ENCODE results near the gene SUPT7L. TPM values are rescaled to one million over a fixed set of nuclear protein-coding genes. Genes with fewer than 3 reads are reported as not detected.
"Not testable (repeated sequence)": the region's sequence is repeated elsewhere in the genome, so short reads cannot be mapped to it uniquely, and the experiment has no call there.

The SUPT7L gene
- total RNA-seq, 1 donor from 2014 or later: 30.5 TPM

DNA sequence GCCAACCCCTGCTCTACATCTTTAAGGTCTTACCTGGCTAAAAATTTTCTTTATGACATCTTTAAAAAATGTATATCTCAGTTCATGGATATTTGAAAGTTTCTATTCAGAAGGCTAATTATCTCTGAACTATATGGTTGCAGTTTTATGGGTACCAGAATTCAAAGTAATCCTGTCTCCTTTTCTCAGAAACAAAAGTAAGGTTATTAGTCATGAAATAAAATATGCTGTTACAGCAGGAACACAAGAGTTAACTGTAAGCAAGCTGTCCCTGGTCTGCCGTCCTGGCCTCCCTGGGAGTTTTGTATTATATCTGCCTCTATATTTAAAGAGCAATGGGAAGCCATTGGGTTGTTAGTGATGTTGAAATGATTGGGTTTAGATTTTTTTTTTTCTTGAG lies 34.2 kb upstream of the SUPT7L start:
- Histone ChIP-seq H3K27ac (no peak overlapping the region), H3K4me3 (no peak overlapping the region), H3K27me3 (no peaks in the 10 kb centered on the region), H3K9me3 (no peaks in the 10 kb centered on the region), H3K4me1 (peaks cover 4% of the 10 kb centered on the region), H3K36me3 (peaks cover 37% of the 10 kb centered on the region)
- ATAC-seq: no peak
- TF ChIP-seq CTCF (IDR thresholded peaks at IDR 0.05): no peak
- intact Hi-C loops (cut with DNase I): no loop called here
- DNase-seq: no peak

DNA sequence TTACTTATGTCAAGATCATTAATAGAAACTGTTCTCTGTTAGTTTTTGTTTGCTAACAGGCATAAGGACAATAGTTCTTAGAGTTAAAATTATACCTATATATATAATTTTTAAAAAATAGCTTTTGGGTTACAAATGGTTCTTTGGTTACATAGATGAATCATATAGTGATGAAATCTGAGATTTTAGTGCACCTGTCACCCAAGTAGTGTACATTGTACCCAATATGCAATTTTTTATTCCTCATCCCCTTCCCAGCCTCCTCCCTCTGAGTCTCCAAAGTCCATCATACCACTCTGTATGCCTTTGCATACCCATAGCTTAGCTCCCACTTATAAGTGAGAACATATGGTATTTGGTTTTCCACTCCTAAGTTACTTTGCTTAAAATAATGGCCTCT lies 26.6 kb upstream of the SUPT7L start:
- peaks cover 67% of the 10 kb centered on the region for H3K36me3 ChIP-seq
- no peak overlapping the region for H3K27ac ChIP-seq
- intact Hi-C loops (cut with DNase I): no loop called here
- no peak for DNase-seq
- no peak for TF ChIP-seq CTCF (IDR thresholded peaks at IDR 0.05)
- H3K9me3 ChIP-seq: no peaks in the 10 kb centered on the region
- no peaks in the 10 kb centered on the region for H3K27me3 ChIP-seq
- ATAC-seq: no peak
- no peak overlapping the region for H3K4me3 ChIP-seq
- no peaks in the 10 kb centered on the region for H3K4me1 ChIP-seq

GRCh38 chr2:27689424-27689823 lies 26.0 kb upstream of the SUPT7L start:
- Histone ChIP-seq H3K27ac (no peak overlapping the region), H3K4me1 (no peaks in the 10 kb centered on the region), H3K4me3 (no peak overlapping the region), H3K9me3 (no peaks in the 10 kb centered on the region), H3K27me3 (no peaks in the 10 kb centered on the region), H3K36me3 (peaks cover 65% of the 10 kb centered on the region)
- intact Hi-C loops (cut with DNase I): no loop called here
- ATAC-seq (no peak), DNase-seq (no peak)
- TF ChIP-seq CTCF (IDR thresholded peaks at IDR 0.05): no peak

GRCh38 chr2:27687232-27687631 lies 23.8 kb upstream of the SUPT7L start:
- Histone ChIP-seq H3K4me1 (no peaks in the 10 kb centered on the region), H3K27me3 (no peaks in the 10 kb centered on the region), H3K4me3 (no peak overlapping the region), H3K27ac (no peak overlapping the region), H3K36me3 (peaks cover 60% of the 10 kb centered on the region), H3K9me3 (no peaks in the 10 kb centered on the region)
- intact Hi-C loops (cut with DNase I): no loop called here
- ATAC-seq (no peak), DNase-seq (no peak)
- TF ChIP-seq CTCF (IDR thresholded peaks at IDR 0.05): no peak

DNA sequence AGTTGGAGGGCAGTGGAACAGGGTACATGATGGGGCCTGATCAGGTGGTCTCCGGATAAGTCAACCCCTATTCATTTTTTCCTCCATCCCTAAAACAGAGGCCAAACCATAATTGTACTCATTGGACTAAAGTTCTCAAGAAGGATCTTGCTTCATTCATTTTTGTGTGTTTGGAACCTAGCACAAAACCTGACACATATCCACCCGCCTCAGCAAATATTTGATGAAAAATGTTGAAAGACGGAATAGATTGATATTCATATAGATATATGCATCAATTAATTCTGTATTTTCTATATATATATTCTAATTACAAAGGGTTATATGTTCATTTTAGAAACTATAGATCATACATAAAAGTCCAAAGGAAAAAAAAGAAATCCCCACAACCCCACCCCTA lies 22.2 kb upstream of the SUPT7L start:
- Histone ChIP-seq H3K27me3 (no peaks in the 10 kb centered on the region), H3K36me3 (peaks cover 70% of the 10 kb centered on the region), H3K4me1 (no peaks in the 10 kb centered on the region), H3K4me3 (no peak overlapping the region), H3K9me3 (no peaks in the 10 kb centered on the region), H3K27ac (no peak overlapping the region)
- DNase-seq (no peak), ATAC-seq (no peak)
- no peak for TF ChIP-seq CTCF (IDR thresholded peaks at IDR 0.05)
- intact Hi-C loops (cut with DNase I): no loop called here

GRCh38 chr2:27685006-27685405 lies 21.6 kb upstream of the SUPT7L start:
- peaks cover 74% of the 10 kb centered on the region for H3K36me3 ChIP-seq
- ATAC-seq; H3K9me3 ChIP-seq; H3K27me3 ChIP-seq; intact Hi-C loops (cut with DNase I); H3K4me1 ChIP-seq; H3K27ac ChIP-seq; DNase-seq; H3K4me3 ChIP-seq: not testable (repeated sequence)
